Cardiac fibroblast (primary cell): ENCODE results near the gene ASB18.

Experiments
- DNase-seq, 2 donors: peaks; one replicate each; pipeline versions ENCODE4 v3.0.0 to v3.0.0-alpha.2; 2010; ENCODE audit warnings: low read depth in 2 of 2
- H3K4me3 ChIP-seq, 2 donors: replicated peaks in 1 of 2; 1 replicate in 1 of 2; 2 replicates in 1 of 2; pipeline ENCODE4 v1.5.1; 2011; ENCODE audit warnings: low read depth in 2 of 2, low read length in 2 of 2, mild to moderate bottlenecking in 2 of 2, moderate library complexity in 1 of 2
- TF ChIP-seq, protein P1 (sequence below): IDR thresholded peaks from one replicate; pipeline ENCODE4 v1.5.1; 2011; ENCODE audit warnings: low read depth, mild to moderate bottlenecking, low read length, inconsistent platforms

The ASB18 gene

DNA sequence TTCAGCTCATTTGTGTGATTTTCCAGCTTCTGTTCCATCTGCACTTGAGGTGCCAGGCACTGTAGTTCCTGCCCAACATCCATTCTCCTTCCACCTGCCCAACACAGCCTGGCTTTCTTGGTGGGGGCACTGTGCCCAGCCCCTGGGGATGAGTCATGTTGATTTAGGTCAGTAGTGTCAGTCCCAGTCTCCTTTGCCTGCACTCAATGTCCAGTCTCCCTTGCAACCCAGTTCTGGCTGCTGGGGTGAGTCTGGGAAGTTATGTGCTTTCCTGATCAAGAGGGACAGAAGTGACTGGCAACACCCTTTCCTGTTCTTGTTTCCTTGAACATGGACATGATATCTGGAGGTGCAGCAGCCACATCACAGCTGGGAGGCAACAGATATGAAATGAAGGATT lies 1.5 kb upstream of the ASB18 start:
- TF ChIP-seq, protein P1, sequence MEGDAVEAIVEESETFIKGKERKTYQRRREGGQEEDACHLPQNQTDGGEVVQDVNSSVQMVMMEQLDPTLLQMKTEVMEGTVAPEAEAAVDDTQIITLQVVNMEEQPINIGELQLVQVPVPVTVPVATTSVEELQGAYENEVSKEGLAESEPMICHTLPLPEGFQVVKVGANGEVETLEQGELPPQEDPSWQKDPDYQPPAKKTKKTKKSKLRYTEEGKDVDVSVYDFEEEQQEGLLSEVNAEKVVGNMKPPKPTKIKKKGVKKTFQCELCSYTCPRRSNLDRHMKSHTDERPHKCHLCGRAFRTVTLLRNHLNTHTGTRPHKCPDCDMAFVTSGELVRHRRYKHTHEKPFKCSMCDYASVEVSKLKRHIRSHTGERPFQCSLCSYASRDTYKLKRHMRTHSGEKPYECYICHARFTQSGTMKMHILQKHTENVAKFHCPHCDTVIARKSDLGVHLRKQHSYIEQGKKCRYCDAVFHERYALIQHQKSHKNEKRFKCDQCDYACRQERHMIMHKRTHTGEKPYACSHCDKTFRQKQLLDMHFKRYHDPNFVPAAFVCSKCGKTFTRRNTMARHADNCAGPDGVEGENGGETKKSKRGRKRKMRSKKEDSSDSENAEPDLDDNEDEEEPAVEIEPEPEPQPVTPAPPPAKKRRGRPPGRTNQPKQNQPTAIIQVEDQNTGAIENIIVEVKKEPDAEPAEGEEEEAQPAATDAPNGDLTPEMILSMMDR = no peak
- no peak overlapping the region for H3K4me3 ChIP-seq
- DNase-seq = no peak

DNA sequence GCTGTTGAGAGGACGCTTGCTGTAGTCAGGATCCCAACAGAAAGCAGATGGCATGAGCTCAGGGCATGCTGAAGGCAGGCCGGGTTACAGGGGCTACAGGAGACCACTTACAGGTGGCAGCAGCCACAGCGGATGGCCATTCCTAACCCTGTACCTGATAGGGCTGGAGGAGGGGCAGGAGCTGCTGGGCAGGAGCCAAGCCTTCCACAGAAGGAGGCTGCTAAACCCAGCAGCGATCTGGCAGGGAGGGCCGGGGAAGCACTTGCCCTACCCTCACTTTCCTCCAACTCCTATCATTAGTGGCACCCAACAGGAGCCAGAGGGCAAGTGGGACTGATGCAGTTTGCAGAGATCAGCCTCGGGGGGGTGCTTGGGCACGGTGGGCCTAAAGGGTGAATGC lies 2.0 kb downstream of the ASB18 start:
- no peak for DNase-seq
- no peak overlapping the region for H3K4me3 ChIP-seq
- TF ChIP-seq, protein P1 = no peak

DNA sequence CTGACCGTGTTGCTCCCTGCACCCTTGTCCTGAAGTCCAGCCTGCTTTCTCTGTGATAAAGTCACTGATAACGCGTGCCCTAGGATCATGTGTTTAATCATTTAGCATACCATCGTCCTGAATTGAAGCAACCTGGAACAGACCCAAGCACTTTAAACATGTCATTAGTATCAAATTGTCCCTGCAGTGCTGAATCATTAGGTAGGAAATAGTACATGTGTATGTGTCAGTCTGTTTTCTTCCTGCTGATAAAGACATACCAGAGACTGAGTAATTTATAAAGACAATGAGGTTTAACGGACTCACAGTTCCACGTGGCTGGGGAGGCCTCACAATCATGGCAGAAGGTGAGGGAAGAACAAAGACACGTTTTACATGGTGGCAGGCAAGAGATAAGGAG lies 2.8 kb downstream of the ASB18 start:
- DNase-seq = no peak
- no peak overlapping the region for H3K4me3 ChIP-seq
- TF ChIP-seq, protein P1 = no peak

DNA sequence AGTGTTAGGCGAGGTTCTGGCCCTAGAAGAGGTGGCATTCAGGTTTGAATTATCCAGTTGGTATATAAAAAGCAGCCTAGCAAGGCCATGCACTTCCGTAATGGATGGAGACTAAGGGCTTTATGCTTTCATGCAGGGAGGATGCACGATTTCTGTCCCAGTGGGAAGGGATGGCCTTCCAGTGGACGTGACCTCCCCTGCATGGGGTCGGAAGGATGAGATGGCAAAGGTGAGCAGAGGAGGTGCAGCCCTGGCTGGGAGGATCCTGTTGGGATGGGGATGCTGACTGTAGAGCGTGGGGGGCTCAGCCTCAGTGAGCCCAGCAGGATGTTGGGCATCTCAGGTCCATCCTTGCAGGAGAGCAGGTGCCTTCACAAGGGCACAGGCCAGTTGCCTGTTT lies 4.8 kb downstream of the ASB18 start:
- H3K4me3 ChIP-seq = no peak overlapping the region
- no peak for DNase-seq
- TF ChIP-seq, protein P1 = no peak

DNA sequence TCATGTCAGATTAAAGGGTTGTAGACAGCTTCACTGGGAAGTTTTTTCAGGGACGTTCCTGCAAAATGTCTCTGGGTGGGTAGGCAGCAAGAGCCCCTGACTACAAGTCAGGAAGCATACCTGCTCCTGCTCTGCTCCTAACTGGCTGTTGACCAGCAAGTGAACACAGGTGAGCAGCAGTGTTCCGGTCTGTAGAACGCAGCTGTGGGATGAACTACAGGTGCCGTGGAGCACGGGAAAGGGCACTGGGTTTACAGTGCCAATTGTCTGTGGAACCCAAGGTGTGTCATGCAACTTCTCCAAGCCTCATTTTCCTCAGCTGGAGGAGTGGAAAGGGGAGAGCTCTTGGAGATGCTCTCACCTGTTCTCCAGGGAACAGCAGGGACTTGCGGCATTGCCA lies 6.6 kb downstream of the ASB18 start:
- H3K4me3 ChIP-seq = no peak overlapping the region
- TF ChIP-seq, protein P1 = no peak
- no peak for DNase-seq

DNA sequence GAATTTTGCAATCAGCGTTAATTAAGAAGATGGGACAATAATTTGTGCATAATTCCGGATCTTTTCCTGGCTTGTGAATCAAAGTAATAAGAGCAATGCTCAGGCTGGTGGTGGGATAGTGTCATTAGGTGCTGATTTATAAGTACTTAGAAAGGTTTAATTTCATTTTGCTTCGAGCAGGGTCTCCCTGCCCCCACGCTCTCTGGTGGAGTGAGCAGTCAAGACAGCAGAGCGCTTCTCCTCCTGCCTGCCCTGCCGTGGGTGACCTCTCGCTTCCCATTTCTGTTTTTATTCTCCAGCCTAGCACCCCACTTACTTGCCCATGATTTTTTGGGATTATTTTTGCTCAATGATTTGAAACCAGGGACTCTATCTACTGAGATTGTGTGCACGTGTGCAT lies 7.1 kb downstream of the ASB18 start:
- TF ChIP-seq, protein P1 = no peak
- DNase-seq = no peak
- no peak overlapping the region for H3K4me3 ChIP-seq

DNA sequence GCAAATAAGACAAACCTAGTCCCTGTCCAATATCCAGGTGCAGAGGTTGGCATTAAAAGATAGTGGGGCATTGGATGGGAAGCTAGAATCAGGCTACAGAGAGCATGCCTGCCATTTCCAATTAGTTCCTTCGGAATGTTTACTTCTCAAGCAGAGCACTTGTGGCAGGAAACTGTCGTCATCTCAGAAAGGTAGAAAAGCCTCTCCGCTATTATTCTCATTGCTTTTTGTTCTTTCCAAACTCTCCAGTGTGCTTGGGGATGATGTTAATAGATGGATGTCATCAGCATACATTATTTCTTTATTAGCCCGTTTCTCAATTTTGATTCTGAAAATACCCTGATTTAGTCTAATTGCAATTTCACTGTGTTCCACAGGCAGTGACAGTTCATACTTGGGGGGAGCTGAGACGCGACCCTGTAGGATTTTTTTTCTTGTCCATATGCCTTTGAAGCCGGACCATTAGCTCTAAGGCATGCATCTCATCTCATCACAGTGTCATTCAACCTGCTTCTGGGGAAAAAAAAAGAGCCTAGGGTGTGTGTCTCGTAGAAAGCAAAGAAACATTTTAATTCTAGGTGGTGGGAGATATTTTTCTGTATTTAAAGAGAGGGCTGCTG lies 7.7 kb downstream of the ASB18 start:
- no peak for DNase-seq
- no peak overlapping the region for H3K4me3 ChIP-seq
- TF ChIP-seq, protein P1 = no peak
